SK-N-MC (cell line): ENCODE measurements around the gene SPATA22.

ENCODE experiments used
- EZH2 ChIP-seq: fragments of 200-600 bp; sonication (generic); IDR thresholded peaks from one replicate; pipeline ENCODE4 v1.6.1; 2017; ENCODE audit warnings: antibody characterized with exemption
- POLR2AphosphoS5 ChIP-seq: IDR thresholded peaks from 2 replicates; pipeline ENCODE4 v1.6.1; 2012; ENCODE audit warnings: mild to moderate bottlenecking, low read depth, low read length, borderline replicate concordance

- TF ChIP-seq EZH2: no peak
- no peak for TF ChIP-seq POLR2AphosphoS5
Observed at GRCh38 chr17:3501344-3501743, 29.7 kb upstream of the SPATA22 start.
